ENCODE measurements around the gene BRSK2. TPM values are rescaled to one million over a fixed set of nuclear protein-coding genes. Genes with fewer than 3 reads are reported as not detected.

BRSK2 gene
- total RNA-seq, 1 experiment from 2014 or later = 32.2 TPM

GRCh38 chr11:1510928-1511327, 121.2 kb downstream of the BRSK2 start:
- Histone ChIP-seq H3K27me3 (ENCODE audit: control insufficient read depth, insufficient read depth, low read length) (no peaks in the 10 kb centered on the region), H3K4me1 (ENCODE audit: control insufficient read depth, insufficient read depth, low read length) (peaks cover 36% of the 10 kb centered on the region), H3K27ac (ENCODE audit: low read length) (no peak overlapping the region), H3K4me3 (ENCODE audit: low read depth in 2 of 2, low read length in 2 of 2) (no peak overlapping the region), H3K36me3 (ENCODE audit: control insufficient read depth, insufficient read depth, low read length) (no peaks in the 10 kb centered on the region), H3K9me3 (ENCODE audit: control insufficient read depth, insufficient read depth, low read depth, low read length) (no peaks in the 10 kb centered on the region)
- in situ Hi-C loops (cut with HindIII; ENCODE audit: low pct_unique_long_range_greater_than_20kb, low sequenced_read_pairs) = no loop called here
- ATAC-seq (no peak), DNase-seq (ENCODE audit: low read depth, low spot score) (no peak)
- ChIA-PET POLR2A (interaction anchor here (0.6 kb wide), 1 partner anchor 128 kb away, joined by 3 read pairs; no protein-coding TSS in a partner anchor), CTCF (no interaction called here)
- TF ChIP-seq REST (IDR thresholded peaks at IDR 0.05; ENCODE audit: insufficient read depth in 1 of 2, low read depth in 2 of 2, low read length in 1 of 2) (no peak), POLR2AphosphoS5 (IDR thresholded peaks at IDR 0.05; ENCODE audit: low read depth, low read length) (no peak), CTCF (IDR thresholded peaks at IDR 0.05) (no peak), SIN3A (IDR thresholded peaks at IDR 0.05; ENCODE audit: borderline replicate concordance, insufficient read depth, low read depth, low read length) (no peak), TCF7L2 (IDR thresholded peaks at IDR 0.05; ENCODE audit: low read depth, low read length) (no peak)
- intact Hi-C loops (cut with micrococcal nuclease; ENCODE audit: unreplicated experiment) = loop anchor here (10.0 kb wide), 2 partner anchors 206 to 306 kb away; partner anchors contain the start of gene TOLLIP
- BruUV-seq (replicated peaks) = no TSS peak

GRCh38 chr11:1511937-1512496, 122.3 kb downstream of the BRSK2 start:
- TSS peak; percentile 62 for BruUV-seq (replicated peaks)
- H3K9me3 ChIP-seq (ENCODE audit: control insufficient read depth, insufficient read depth, low read depth, low read length) = no peaks in the 10 kb centered on the region
- POLR2A ChIA-PET = no interaction called here
- DNase-seq (ENCODE audit: low read depth, low spot score) (no peak), ATAC-seq (no peak)
- H3K27me3 ChIP-seq (ENCODE audit: control insufficient read depth, insufficient read depth, low read length) = no peaks in the 10 kb centered on the region
- no peak overlapping the region for H3K4me3 ChIP-seq (ENCODE audit: low read depth in 2 of 2, low read length in 2 of 2)
- CTCF ChIA-PET = no interaction called here
- H3K27ac ChIP-seq (ENCODE audit: low read length) = no peak overlapping the region
- H3K4me1 ChIP-seq (ENCODE audit: control insufficient read depth, insufficient read depth, low read length) = peaks cover 45% of the 10 kb centered on the region
- H3K36me3 ChIP-seq (ENCODE audit: control insufficient read depth, insufficient read depth, low read length) = no peaks in the 10 kb centered on the region
- in situ Hi-C loops (cut with HindIII; ENCODE audit: low pct_unique_long_range_greater_than_20kb, low sequenced_read_pairs) = no loop called here
- intact Hi-C loops (cut with micrococcal nuclease; ENCODE audit: unreplicated experiment) = loop anchor here (10.0 kb wide), 2 partner anchors 207 to 307 kb away; partner anchors contain the start of gene TOLLIP
- no peak for TF ChIP-seq SIN3A (IDR thresholded peaks at IDR 0.05; ENCODE audit: borderline replicate concordance, insufficient read depth, low read depth, low read length)
- no peak for TF ChIP-seq CTCF (IDR thresholded peaks at IDR 0.05)
- TF ChIP-seq POLR2AphosphoS5 (IDR thresholded peaks at IDR 0.05; ENCODE audit: low read depth, low read length) = no peak
- no peak for TF ChIP-seq REST (IDR thresholded peaks at IDR 0.05; ENCODE audit: insufficient read depth in 1 of 2, low read depth in 2 of 2, low read length in 1 of 2)
- no peak for TF ChIP-seq TCF7L2 (IDR thresholded peaks at IDR 0.05; ENCODE audit: low read depth, low read length)
